Measurements from ENCODE around the gene PRAMEF4.
"Not testable (repeated sequence)": the region's sequence is repeated elsewhere in the genome, so short reads cannot be mapped to it uniquely, and the experiment has no call there.

GRCh38 chr1:12848620-12849019 lies 37.4 kb downstream of the PRAMEF4 start, which contains the start of gene HNRNPCL1:
- not testable (repeated sequence) for TF ChIP-seq CTCF (IDR thresholded peaks at IDR 0.05); ZFX (IDR thresholded peaks at IDR 0.05; ENCODE audit: borderline replicate concordance)

All from 22Rv1 (cell line).